Measurements from ENCODE around the gene MBTPS2. TPM values are rescaled to one million over a fixed set of nuclear protein-coding genes. Genes with fewer than 3 reads are reported as not detected.

Gene MBTPS2
- total RNA-seq, 2 experiments from 2014 or later, result 12.6 to 12.8 TPM

DNA sequence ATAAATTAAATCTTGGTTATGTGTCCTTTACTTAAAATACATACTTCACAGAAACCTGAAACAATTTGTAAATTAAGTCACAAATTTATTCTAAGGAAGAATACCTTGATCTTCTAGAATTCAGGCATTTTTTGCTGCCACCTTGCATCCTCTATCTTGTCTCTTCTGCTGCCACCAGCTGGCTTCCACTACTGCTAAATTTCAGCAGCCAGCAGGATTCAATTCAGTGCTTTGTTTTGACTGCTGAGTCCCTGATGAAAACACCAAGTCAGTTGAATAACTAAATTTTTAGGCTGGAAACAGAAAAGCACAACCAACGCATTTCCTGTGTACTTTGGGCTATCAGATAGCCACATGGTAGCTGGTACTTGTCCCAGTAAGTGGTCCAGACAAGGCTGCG lies 2.4 kb upstream of the MBTPS2 start:
- ChIA-PET CTCF (interaction anchor here (1.3 to 2.3 kb wide), 2 partner anchors 139 to 148 kb away, joined by 3 to 9 read pairs; no protein-coding TSS in a partner anchor), POLR2A (no interaction called here)
- intact Hi-C loops (cut with micrococcal nuclease), result loop anchor here (10.0 kb wide), 1 partner anchor 108 kb away; the partner anchor contains the start of gene SMS
- Mint-ChIP-seq H3K9me3 (no peaks in the 10 kb centered on the region), H3K27me3 (no peaks in the 10 kb centered on the region), H3K4me3 (no peak overlapping the region), H3K4me1 (ENCODE audit: low read depth) (peaks cover 9% of the 10 kb centered on the region), H3K27ac (no peak overlapping the region), H3K36me3 (ENCODE audit: low read depth) (peaks cover 3% of the 10 kb centered on the region)
- no peak for ATAC-seq
- no peak for DNase-seq
- TF ChIP-seq, protein P1, sequence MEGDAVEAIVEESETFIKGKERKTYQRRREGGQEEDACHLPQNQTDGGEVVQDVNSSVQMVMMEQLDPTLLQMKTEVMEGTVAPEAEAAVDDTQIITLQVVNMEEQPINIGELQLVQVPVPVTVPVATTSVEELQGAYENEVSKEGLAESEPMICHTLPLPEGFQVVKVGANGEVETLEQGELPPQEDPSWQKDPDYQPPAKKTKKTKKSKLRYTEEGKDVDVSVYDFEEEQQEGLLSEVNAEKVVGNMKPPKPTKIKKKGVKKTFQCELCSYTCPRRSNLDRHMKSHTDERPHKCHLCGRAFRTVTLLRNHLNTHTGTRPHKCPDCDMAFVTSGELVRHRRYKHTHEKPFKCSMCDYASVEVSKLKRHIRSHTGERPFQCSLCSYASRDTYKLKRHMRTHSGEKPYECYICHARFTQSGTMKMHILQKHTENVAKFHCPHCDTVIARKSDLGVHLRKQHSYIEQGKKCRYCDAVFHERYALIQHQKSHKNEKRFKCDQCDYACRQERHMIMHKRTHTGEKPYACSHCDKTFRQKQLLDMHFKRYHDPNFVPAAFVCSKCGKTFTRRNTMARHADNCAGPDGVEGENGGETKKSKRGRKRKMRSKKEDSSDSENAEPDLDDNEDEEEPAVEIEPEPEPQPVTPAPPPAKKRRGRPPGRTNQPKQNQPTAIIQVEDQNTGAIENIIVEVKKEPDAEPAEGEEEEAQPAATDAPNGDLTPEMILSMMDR (IDR thresholded peaks at IDR 0.05), result no peak

DNA sequence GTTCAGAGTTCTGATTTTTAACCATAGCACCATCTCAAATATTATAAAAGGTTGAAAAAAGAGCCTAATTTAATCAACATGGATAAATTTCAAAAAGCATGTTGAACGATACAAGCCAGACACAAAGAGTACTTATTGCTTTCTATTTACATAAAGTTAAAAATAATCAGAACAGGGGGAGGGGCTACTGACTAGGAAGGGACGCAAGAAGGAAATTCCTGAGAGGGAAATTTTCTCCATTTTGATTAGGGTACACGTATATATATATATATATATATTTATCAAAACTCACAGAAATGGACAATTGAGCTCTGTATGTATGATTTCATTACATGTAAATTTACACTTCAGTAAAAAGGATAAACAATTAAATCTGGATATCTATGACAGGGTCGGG lies 482 bp upstream of the MBTPS2 start:
- H3K27me3 Mint-ChIP-seq, result no peaks in the 10 kb centered on the region
- POLR2A ChIA-PET, result interaction anchor here (1.1 to 1.6 kb wide), 3 partner anchors 13 to 134 kb away, joined by 3 to 5 read pairs (median 4); no protein-coding TSS in a partner anchor

GRCh38 chrX:21840193-21840545 lies 752 bp downstream of the MBTPS2 start:
- POLR2A ChIA-PET, result interaction anchor here (0.6 to 1.5 kb wide), 3 partner anchors 133 to 1626 kb away, joined by 3 to 5 read pairs (median 3); no protein-coding TSS in a partner anchor
- ATAC-seq, result peak; percentile 3

More for the DNA sequence above, 482 bp upstream of the MBTPS2 start:
- intact Hi-C loops (cut with micrococcal nuclease), result loop anchor here (10.0 kb wide), 1 partner anchor 106 kb away; the partner anchor contains the start of gene SMS
- Mint-ChIP-seq H3K4me1 (ENCODE audit: low read depth) (peaks cover 9% of the 10 kb centered on the region), H3K36me3 (ENCODE audit: low read depth) (peaks cover 8% of the 10 kb centered on the region), H3K27ac (peak overlapping the region; percentile 89), H3K9me3 (no peaks in the 10 kb centered on the region), H3K4me3 (peak overlapping the region; percentile 81)
- ATAC-seq (no peak), DNase-seq (no peak)
- TF ChIP-seq, protein P1 (IDR thresholded peaks at IDR 0.05), result no peak
- CTCF ChIA-PET, result interaction anchor here (1.4 kb wide), 1 partner anchor 145 kb away, joined by 4 read pairs; no protein-coding TSS in a partner anchor

GRCh38 chrX:21843179-21843578 lies 3.8 kb downstream of the MBTPS2 start:
- TF ChIP-seq, protein P1 (IDR thresholded peaks at IDR 0.05), result no peak
- Mint-ChIP-seq H3K9me3 (no peaks in the 10 kb centered on the region), H3K4me3 (no peak overlapping the region), H3K27me3 (no peaks in the 10 kb centered on the region), H3K36me3 (ENCODE audit: low read depth) (peaks cover 23% of the 10 kb centered on the region), H3K27ac (no peak overlapping the region), H3K4me1 (ENCODE audit: low read depth) (peaks cover 11% of the 10 kb centered on the region)
- no peak for ATAC-seq
- POLR2A ChIA-PET, result no interaction called here
- CTCF ChIA-PET, result no interaction called here
- intact Hi-C loops (cut with micrococcal nuclease), result no loop called here
- no peak for DNase-seq

More at GRCh38 chrX:21840193-21840545, 752 bp downstream of the MBTPS2 start:
- peak overlapping the region; percentile 89 for H3K27ac Mint-ChIP-seq
- TF ChIP-seq, protein P1 (IDR thresholded peaks at IDR 0.05), result no peak
- CTCF ChIA-PET, result no interaction called here
- intact Hi-C loops (cut with micrococcal nuclease), result no loop called here
- H3K36me3 Mint-ChIP-seq (ENCODE audit: low read depth), result peaks cover 9% of the 10 kb centered on the region
- no peaks in the 10 kb centered on the region for H3K27me3 Mint-ChIP-seq
- no peaks in the 10 kb centered on the region for H3K9me3 Mint-ChIP-seq
- H3K4me3 Mint-ChIP-seq, result peak overlapping the region; percentile 81
- peak; percentile 35 for DNase-seq
- peaks cover 10% of the 10 kb centered on the region for H3K4me1 Mint-ChIP-seq (ENCODE audit: low read depth)

DNA sequence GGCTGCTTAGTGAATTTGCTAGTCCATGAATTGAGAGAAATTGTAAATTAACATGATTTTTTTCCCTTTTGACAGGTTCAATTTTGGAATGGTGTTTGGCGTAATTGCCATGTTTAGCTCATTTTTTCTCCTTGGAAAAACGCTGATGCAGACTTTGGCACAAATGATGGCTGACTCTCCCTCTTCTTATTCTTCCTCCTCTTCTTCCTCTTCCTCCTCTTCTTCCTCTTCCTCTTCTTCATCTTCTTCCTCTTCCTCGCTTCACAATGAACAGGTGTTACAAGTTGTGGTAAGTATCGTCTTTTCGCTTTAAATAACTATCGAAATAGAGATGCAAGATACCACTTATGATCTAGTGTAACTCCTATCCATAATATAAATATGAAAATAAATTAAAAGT lies 5.7 kb downstream of the MBTPS2 start:
- ATAC-seq, result no peak
- CTCF ChIA-PET, result no interaction called here
- intact Hi-C loops (cut with micrococcal nuclease), result no loop called here

More for the DNA sequence above, 5.7 kb downstream of the MBTPS2 start:
- POLR2A ChIA-PET, result no interaction called here
- peaks cover 24% of the 10 kb centered on the region for H3K36me3 Mint-ChIP-seq (ENCODE audit: low read depth)
- H3K4me1 Mint-ChIP-seq (ENCODE audit: low read depth), result peaks cover 10% of the 10 kb centered on the region
- no peaks in the 10 kb centered on the region for H3K27me3 Mint-ChIP-seq
- no peak overlapping the region for H3K4me3 Mint-ChIP-seq
- no peak overlapping the region for H3K27ac Mint-ChIP-seq
- TF ChIP-seq, protein P1 (IDR thresholded peaks at IDR 0.05), result no peak
- no peaks in the 10 kb centered on the region for H3K9me3 Mint-ChIP-seq
- DNase-seq, result no peak
